K562 (cell line): ENCODE data around the gene MRLN. TPM values are rescaled to one million over a fixed set of nuclear protein-coding genes. Genes with fewer than 3 reads are reported as not detected.

ENCODE experiments used
- ATAC-seq: fragments of 200-7000 bp; cut with Tn5 transposase; 3 replicates; pipeline ENCODE4 v1.9.1; 2020; ENCODE audit warnings: moderate library complexity
- BruUV-seq: library from RNA; stranded (reverse); fragments of 400-500 nt; replicated peaks from 2 replicates; lab custom pipeline; 2021; lab: Mats Ljungman, UMichigan
- CTCF ChIA-PET: fragments of 300-600 bp; formaldehyde crosslinking; extraction: SDS; loops from one replicate; lab custom pipeline; 2021; ENCODE audit warnings: low intra/inter-chr PET ratio; lab: Yijun Ruan, JAX
- POLR2A ChIA-PET: fragments of 300-600, 350-650 bp; sonication (Branson Sonifier 250); formaldehyde crosslinking; extraction: SDS; loops from one replicate; lab custom pipeline; 2021; ENCODE audit warnings: antibody characterized with exemption, inconsistent platforms; lab: Yijun Ruan, JAX
- DNase-seq, 4 experiments: peaks; one replicate each; pipeline versions ENCODE4 v3.0.0 to v3.0.0-alpha.2; 2011 to 2018; ENCODE audit warnings: low spot score in 3 of 4, mixed read lengths in 3 of 4; ENCODE audit errors: extremely low read depth in 1 of 4
- FAIRE-seq: peaks from 2 replicates; lab custom pipeline; 2011; peaks lifted over from hg19 to GRCh38; lab: Jason Lieb, UNC
- H2AFZ ChIP-seq: 2 replicates; pipeline ENCODE4 v1.6.0; 2011; ENCODE audit warnings: low read depth, low read length, control low read depth, inconsistent platforms
- H3K27ac ChIP-seq: fragments of 200-600 bp; 3 replicates; pipeline ENCODE4 v1.8.0; 2011; ENCODE audit warnings: low read depth, mild to moderate bottlenecking, control low read depth, inconsistent platforms, low read length, moderate library complexity, mixed read lengths; ENCODE audit errors: extremely low read depth
- H3K27me3 ChIP-seq, 2 experiments: fragments of 300-600 bp in 1 of 2; 2 replicates in 1 of 2; 3 replicates in 1 of 2; pipeline versions ENCODE4 v1.6.0 to v1.8.0; 2011; ENCODE audit warnings: inconsistent platforms in 2 of 2, low read length in 2 of 2, mild to moderate bottlenecking in 1 of 2, mixed read lengths in 1 of 2, moderate library complexity in 1 of 2; ENCODE audit not compliant: control insufficient read depth in 2 of 2, insufficient read depth in 2 of 2
- H3K36me3 ChIP-seq: fragments of 300-600 bp; 3 replicates; pipeline ENCODE4 v1.8.0; 2011; ENCODE audit warnings: mild to moderate bottlenecking, low read length, inconsistent platforms; ENCODE audit not compliant: control insufficient read depth, insufficient read depth
- H3K4me1 ChIP-seq, 2 experiments: fragments of 200-600 bp in 1 of 2; replicated peaks in 1 of 2; 2 replicates in 1 of 2; 3 replicates in 1 of 2; pipeline versions ENCODE4 v1.5.1 to v1.8.0; 2011; ENCODE audit warnings: inconsistent platforms in 2 of 2, low read length in 2 of 2, mild to moderate bottlenecking in 1 of 2, mixed read lengths in 1 of 2, moderate library complexity in 1 of 2; ENCODE audit not compliant: control insufficient read depth in 2 of 2, insufficient read depth in 2 of 2
- H3K4me2 ChIP-seq: 2 replicates; pipeline ENCODE4 v1.6.1; 2011; ENCODE audit warnings: low read length, control low read depth, inconsistent platforms, mixed read lengths; ENCODE audit not compliant: insufficient read depth
- H3K4me3 ChIP-seq: fragments of 200-600 bp; sonication (generic), shearing (Covaris generic); 2 replicates; pipeline ENCODE4 v1.5.1; 2016; ENCODE audit warnings: control low read depth, inconsistent platforms
- H3K79me2 ChIP-seq: fragments of 200-600 bp; 3 replicates; pipeline ENCODE4 v1.8.0; 2011; ENCODE audit warnings: low read length, inconsistent platforms; ENCODE audit not compliant: control insufficient read depth, insufficient read depth
- H3K9ac ChIP-seq, 2 experiments: 2 replicates each; pipeline versions ENCODE4 v1.6.0 to v1.6.1; 2011; ENCODE audit warnings: low read depth in 2 of 2, low read length in 2 of 2, control low read depth in 1 of 2, inconsistent platforms in 1 of 2, mild to moderate bottlenecking in 1 of 2, mixed read lengths in 1 of 2; ENCODE audit not compliant: insufficient read depth in 1 of 2
- H3K9me1 ChIP-seq: one replicate; pipeline ENCODE4 v1.6.0; 2011; ENCODE audit warnings: inconsistent platforms, mild to moderate bottlenecking, low read length, moderate library complexity; ENCODE audit not compliant: control insufficient read depth, insufficient read depth
- H3K9me3 ChIP-seq: replicated peaks from 2 replicates; pipeline ENCODE4 v1.5.1; 2011; ENCODE audit warnings: low read depth, low read length, inconsistent platforms; ENCODE audit not compliant: control insufficient read depth, insufficient read depth
- H4K20me1 ChIP-seq: replicated peaks from 2 replicates; pipeline ENCODE4 v1.6.1; 2011; ENCODE audit warnings: low read length, inconsistent platforms, mixed read lengths; ENCODE audit not compliant: control insufficient read depth, insufficient read depth
- RBBP5 ChIP-seq: fragments of 200-600 bp; sonication (generic); IDR thresholded peaks from 2 replicates; pipeline ENCODE4 v1.6.1; 2012; ENCODE audit warnings: borderline replicate concordance, mild to moderate bottlenecking, low read length, control low read depth, inconsistent platforms; ENCODE audit not compliant: insufficient read depth, poor library complexity, severe bottlenecking
- TCFL5 ChIP-seq: fragments of 250-450 bp; sonication (Bioruptor Pico); conservative IDR thresholded peaks from 2 replicates; pipeline ENCODE4 v1.6.1; 2021; ENCODE audit warnings: mild to moderate bottlenecking, moderate library complexity, matching md5 sums
- WGBS: fragments of 100-300 bp; shearing (Covaris generic); methylation state at CpG from one replicate; pipeline ENCODE4 v1.1.6; 2016; ENCODE audit warnings: low coverage, mixed read lengths; ENCODE audit not compliant: insufficient coverage; ENCODE audit errors: missing lambda C conversion rate; 5-methylcytosine and 5-hydroxymethylcytosine counted together
- in situ Hi-C: fragments of 300-500 bp; cut with MboI; formaldehyde crosslinking; loops from 4 replicates; pipeline ENCODE4 v1.15.0; 2018; ENCODE audit warnings: inconsistent platforms, mixed read lengths
- intact Hi-C: fragments of 100-400 bp; cut with micrococcal nuclease; formaldehyde crosslinking; loops from 2 replicates; pipeline ENCODE4 v1.14.2; 2022
- polyA plus RNA-seq, 8 experiments: library from polyadenylated mRNA; depleted of rRNA in 4 of 8; stranded (reverse) in 5 of 8; unstranded in 3 of 8; fragments of >200 nt; fragmentation: Nextera tagmentation in 2 of 8; fragmentation: Illumina TruSeq in 1 of 8; extraction: Ambion mirVana in 2 of 8; extraction: Trizol in 1 of 8; gene quantifications; 2 replicates each; pipeline versions ENCODE4 v1.2.1 to v1.2.3, GENCODE V29; 2011 to 2014; ENCODE audit warnings: inconsistent platforms in 1 of 8, missing spikeins in 1 of 8
- total RNA-seq, 7 experiments: library from RNA; depleted of rRNA in 6 of 7; stranded (reverse); fragments of >200 nt in 6 of 7; fragmentation: Illumina TruSeq in 2 of 7; extraction: Trizol in 2 of 7; gene quantifications; 2 replicates each; pipeline versions ENCODE4 v1.2.1 to v1.2.3, GENCODE V29; 2011 to 2021; ENCODE audit warnings: low replicate concordance in 1 of 7
- TF ChIP-seq, protein P1 (sequence below): fragments of 250-450 bp; sonication (Bioruptor Pico); IDR thresholded peaks from 2 replicates; pipeline ENCODE4 v1.4.0; 2020; ENCODE audit warnings: mild to moderate bottlenecking
- TF ChIP-seq, protein P2 (sequence below), 2 experiments: IDR thresholded peaks; 2 replicates each; pipeline ENCODE4 v1.6.1; 2011; ENCODE audit warnings: borderline replicate concordance in 1 of 2, control low read depth in 1 of 2, low read depth in 1 of 2, low read length in 1 of 2, mild to moderate bottlenecking in 1 of 2, mixed read lengths in 1 of 2, moderate library complexity in 1 of 2; ENCODE audit not compliant: insufficient read depth in 1 of 2, insufficient read length in 1 of 2, poor library complexity in 1 of 2, severe bottlenecking in 1 of 2; ENCODE audit errors: extremely low read depth in 1 of 2

MRLN gene
- total and polyA plus RNA-seq, 9 of the 15 experiments (the other 6 are each of a cell fraction or from before 2014, with no cell fraction given) = 0.07 to 0.13 TPM; not detected in 7

DNA sequence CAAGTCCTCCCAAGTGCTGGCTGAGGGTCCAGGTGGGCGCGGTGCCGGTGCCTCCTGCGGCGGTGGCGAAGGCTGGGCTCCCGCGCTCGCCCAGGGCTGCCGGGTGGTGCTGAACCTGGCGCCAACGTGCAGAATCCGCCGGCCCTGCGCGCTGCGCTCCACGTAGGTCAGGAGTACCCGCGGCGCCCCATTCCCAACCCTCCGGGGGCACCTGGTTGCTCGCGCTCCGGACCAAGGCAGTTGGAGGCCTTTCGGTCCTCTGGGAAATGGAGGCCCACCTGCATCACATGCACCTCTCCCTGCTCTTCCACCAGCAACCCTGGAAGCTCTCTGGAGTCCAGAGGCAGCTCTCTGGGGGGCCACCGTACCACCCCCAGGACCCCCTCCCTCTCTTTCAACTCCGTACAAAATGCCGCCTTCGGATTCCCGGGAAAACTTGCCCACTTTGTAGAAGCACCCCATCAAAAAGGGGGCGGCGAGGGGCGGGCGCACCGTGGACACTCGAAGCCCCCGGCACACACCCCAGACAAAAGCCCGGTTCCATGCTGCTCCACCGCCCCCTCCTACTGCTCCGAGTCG, 44.4 kb downstream of the MRLN start:
- Histone ChIP-seq H3K4me1 (peaks cover 8 to 19% of the 10 kb centered on the region in 2 experiments; a peak in 4 of 5 replicates), H3K4me2 (peak overlapping the region; percentile 60), H3K9ac (peak overlapping the region; percentile 62 to 90), H3K27ac (no peak overlapping the region; the same call in 2 of the 3 replicates), H3K9me1 (no peaks in the 10 kb centered on the region), H2AFZ (peak overlapping the region; percentile 76), H4K20me1 (no peaks in the 10 kb centered on the region), H3K27me3 (peaks cover 6 to 20% of the 10 kb centered on the region in 2 experiments), H3K79me2 (no peaks in the 10 kb centered on the region; the same call in 2 of the 3 replicates), H3K9me3 (no peaks in the 10 kb centered on the region), H3K4me3 (peak overlapping the region; percentile 55), H3K36me3 (no peaks in the 10 kb centered on the region)
- ChIA-PET CTCF (no interaction called here), POLR2A (interaction anchor here (0.6 to 1.6 kb wide), 3 partner anchors 8 to 70 kb away, joined by 3 to 7 read pairs (median 3); no protein-coding TSS in a partner anchor)
- in situ Hi-C loops (no loop called here), intact Hi-C loops (no loop called here)
- peak; percentile 34 for ATAC-seq
- BruUV-seq = no TSS peak
- no peak for FAIRE-seq
- TF ChIP-seq, protein P1, sequence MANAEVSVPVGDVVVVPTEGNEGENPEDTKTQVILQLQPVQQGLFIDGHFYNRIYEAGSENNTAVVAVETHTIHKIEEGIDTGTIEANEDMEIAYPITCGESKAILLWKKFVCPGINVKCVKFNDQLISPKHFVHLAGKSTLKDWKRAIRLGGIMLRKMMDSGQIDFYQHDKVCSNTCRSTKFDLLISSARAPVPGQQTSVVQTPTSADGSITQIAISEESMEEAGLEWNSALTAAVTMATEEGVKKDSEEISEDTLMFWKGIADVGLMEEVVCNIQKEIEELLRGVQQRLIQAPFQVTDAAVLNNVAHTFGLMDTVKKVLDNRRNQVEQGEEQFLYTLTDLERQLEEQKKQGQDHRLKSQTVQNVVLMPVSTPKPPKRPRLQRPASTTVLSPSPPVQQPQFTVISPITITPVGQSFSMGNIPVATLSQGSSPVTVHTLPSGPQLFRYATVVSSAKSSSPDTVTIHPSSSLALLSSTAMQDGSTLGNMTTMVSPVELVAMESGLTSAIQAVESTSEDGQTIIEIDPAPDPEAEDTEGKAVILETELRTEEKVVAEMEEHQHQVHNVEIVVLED (CRISPR knock-in tag) = no peak
- TF ChIP-seq TCFL5 (CRISPR knock-in tag) = no peak
- peak; percentile 32 for TF ChIP-seq RBBP5
- TF ChIP-seq, protein P2, sequence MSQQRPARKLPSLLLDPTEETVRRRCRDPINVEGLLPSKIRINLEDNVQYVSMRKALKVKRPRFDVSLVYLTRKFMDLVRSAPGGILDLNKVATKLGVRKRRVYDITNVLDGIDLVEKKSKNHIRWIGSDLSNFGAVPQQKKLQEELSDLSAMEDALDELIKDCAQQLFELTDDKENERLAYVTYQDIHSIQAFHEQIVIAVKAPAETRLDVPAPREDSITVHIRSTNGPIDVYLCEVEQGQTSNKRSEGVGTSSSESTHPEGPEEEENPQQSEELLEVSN (IDR thresholded peaks at IDR 0.05; ENCODE audit: borderline replicate concordance in 1 of 2, extremely low read depth in 1 of 2, insufficient read depth in 1 of 2, insufficient read length in 1 of 2, low read depth in 1 of 2, low read length in 1 of 2, poor library complexity in 1 of 2, severe bottlenecking in 1 of 2) = peak in 1 of 2 experiments; percentile 49
- 9% methylated on average over 37 of the region's 42 CpGs for WGBS
- peak; percentile 18 to 32 (median 22) for DNase-seq
